ENCODE measurements around the gene RTP3. TPM values are rescaled to one million over a fixed set of nuclear protein-coding genes. Genes with fewer than 3 reads are reported as not detected.
"Not testable (repeated sequence)": the region's sequence is repeated elsewhere in the genome, so short reads cannot be mapped to it uniquely, and the experiment has no call there.

Gene RTP3
- total RNA-seq, 1 experiment from 2014 or later, result not detected

- no peaks in the 10 kb centered on the region for H3K36me3 ChIP-seq (ENCODE audit: control insufficient read depth, insufficient read depth, low read length)
- H3K36me3 Mint-ChIP-seq (ENCODE audit: insufficient read depth, unreplicated experiment), result peaks cover 4% of the 10 kb centered on the region
- CTCF ChIA-PET, result interaction anchor here (1.8 to 4.2 kb wide), 2 partner anchors 67 to 68 kb away, joined by 11 to 119 read pairs; no protein-coding TSS in a partner anchor
- no peaks in the 10 kb centered on the region for H3K27me3 ChIP-seq (replicated peaks; ENCODE audit: control insufficient read depth, insufficient read depth, low read length)
- no peaks in the 10 kb centered on the region for H3K9me3 ChIP-seq
- H3K4me1 ChIP-seq, result peaks cover 8% of the 10 kb centered on the region
- no peaks in the 10 kb centered on the region for H3K9me3 Mint-ChIP-seq (ENCODE audit: unreplicated experiment)
- no peaks in the 10 kb centered on the region for H3K27me3 Mint-ChIP-seq (ENCODE audit: insufficient read depth, unreplicated experiment)
- no peak overlapping the region for H3K4me3 ChIP-seq (ENCODE audit: low read depth, low read length)
- no peak for TF ChIP-seq CTCF (IDR thresholded peaks at IDR 0.05; ENCODE audit: insufficient read depth in 1 of 2, low read depth in 1 of 2, low read length in 1 of 2, severe bottlenecking in 1 of 2, unreplicated experiment in 1 of 2)
- intact Hi-C loops (cut with micrococcal nuclease; ENCODE audit: unreplicated experiment), result no loop called here
- no peak for DNase-seq
- no peak overlapping the region for H3K27ac Mint-ChIP-seq (ENCODE audit: unreplicated experiment)
- peaks cover 5% of the 10 kb centered on the region for H3K4me1 Mint-ChIP-seq (ENCODE audit: low read depth, unreplicated experiment)
- POLR2A ChIA-PET, result no interaction called here
- no TSS peak for BruUV-seq (replicated peaks)
- no peak overlapping the region for H3K4me3 Mint-ChIP-seq (ENCODE audit: unreplicated experiment)
These were observed 6.4 kb upstream of the RTP3 start for GRCh38 chr3:46491089-46492070.

- TF ChIP-seq CTCF (IDR thresholded peaks at IDR 0.05; ENCODE audit: insufficient read depth in 1 of 2, low read depth in 1 of 2, low read length in 1 of 2, severe bottlenecking in 1 of 2, unreplicated experiment in 1 of 2), result no peak
- POLR2A ChIA-PET, result no interaction called here
- Histone ChIP-seq H3K4me3 (ENCODE audit: low read depth, low read length) (no peak overlapping the region), H3K36me3 (ENCODE audit: control insufficient read depth, insufficient read depth, low read length) (no peaks in the 10 kb centered on the region), H3K4me1 (peaks cover 10% of the 10 kb centered on the region; the same call in 1 of the 2 replicates), H3K9me3 (no peaks in the 10 kb centered on the region), H3K27me3 (replicated peaks; ENCODE audit: control insufficient read depth, insufficient read depth, low read length) (no peaks in the 10 kb centered on the region)
- Mint-ChIP-seq H3K36me3 (ENCODE audit: insufficient read depth, unreplicated experiment) (peaks cover 4% of the 10 kb centered on the region), H3K4me3 (ENCODE audit: unreplicated experiment) (no peak overlapping the region), H3K27ac (ENCODE audit: unreplicated experiment) (no peak overlapping the region), H3K27me3 (ENCODE audit: insufficient read depth, unreplicated experiment) (no peaks in the 10 kb centered on the region), H3K4me1 (ENCODE audit: low read depth, unreplicated experiment) (peaks cover 5% of the 10 kb centered on the region), H3K9me3 (ENCODE audit: unreplicated experiment) (no peaks in the 10 kb centered on the region)
- intact Hi-C loops (cut with micrococcal nuclease; ENCODE audit: unreplicated experiment), result no loop called here
- CTCF ChIA-PET, result interaction anchor here (1.8 kb wide), 1 partner anchor 66 kb away, joined by 11 read pairs; no protein-coding TSS in a partner anchor
- DNase-seq, result no peak
- BruUV-seq (replicated peaks), result no TSS peak
These were observed 4.8 kb upstream of the RTP3 start for GRCh38 chr3:46492890-46493547.

GRCh38 chr3:46494491-46494890 lies 3.3 kb upstream of the RTP3 start:
- CTCF ChIA-PET; H3K4me3 Mint-ChIP-seq (ENCODE audit: unreplicated experiment); H3K27me3 Mint-ChIP-seq (ENCODE audit: insufficient read depth, unreplicated experiment); intact Hi-C loops (cut with micrococcal nuclease; ENCODE audit: unreplicated experiment); H3K9me3 Mint-ChIP-seq (ENCODE audit: unreplicated experiment); DNase-seq; H3K27ac Mint-ChIP-seq (ENCODE audit: unreplicated experiment); H3K4me1 Mint-ChIP-seq (ENCODE audit: low read depth, unreplicated experiment); POLR2A ChIA-PET; H3K9me3 ChIP-seq; H3K27me3 ChIP-seq (replicated peaks; ENCODE audit: control insufficient read depth, insufficient read depth, low read length); H3K36me3 ChIP-seq (ENCODE audit: control insufficient read depth, insufficient read depth, low read length); H3K36me3 Mint-ChIP-seq (ENCODE audit: insufficient read depth, unreplicated experiment); H3K4me3 ChIP-seq (ENCODE audit: low read depth, low read length); BruUV-seq (replicated peaks): not testable (repeated sequence)
- 0 out of 2 replicates have a peak, but pooled peaks cover 10% of the 10 kb centered on the region for H3K4me1 ChIP-seq

Data from Caco-2 (cell line).